ENCODE data around the gene DCD. TPM values are rescaled to one million over a fixed set of nuclear protein-coding genes. Genes with fewer than 3 reads are reported as not detected.

The DCD gene
- not detected in 2 replicates for total RNA-seq
- polyA plus RNA-seq, result not detected in 2 replicates
- polyA plus RNA-seq (2011; cell fraction: cytosol; rRNA removed), result not detected in 2 replicates
- polyA plus RNA-seq (2011; cell fraction: nucleus; rRNA removed), result not detected in 2 replicates
- polyA plus RNA-seq (2012), result not detected in 2 replicates
- polyA minus RNA-seq, result not detected in 2 replicates
- polyA minus RNA-seq (2011; cell fraction: cytosol; rRNA and poly(A)+ RNA removed), result not detected
- polyA minus RNA-seq (2011; cell fraction: nucleus; rRNA and poly(A)+ RNA removed), result not detected in 2 replicates
- Bru-seq, nascent RNA, result not detected
- BruChase-seq, experiment 1, labeled RNA remaining after a 6-hour chase, result not detected
- BruChase-seq, experiment 2, labeled RNA remaining after a 2-hour chase, result not detected
- long read RNA-seq, result 0 reads

GRCh38 chr12:54648265-54648664 is at the start of gene DCD:
DCD (minus strand) TSS chr12:54648365; CDS start chr12:54648303, 62 bp downstream.
- no peak within 1 kb of the TSS for H2AFZ ChIP-seq (ENCODE audit: low read depth, low read length)
- FAIRE-seq, result no peak
- H3K27me3 ChIP-seq (ENCODE audit: control insufficient read depth in 2 of 2, insufficient read depth in 2 of 2, low read length in 2 of 2), result peaks cover 0 to 2% of the 10 kb centered on the region in 2 experiments
- H3K4me2 ChIP-seq (ENCODE audit: insufficient read depth, low read length), result no peak within 1 kb of the TSS
- H3K9me1 ChIP-seq (replicated peaks; ENCODE audit: control insufficient read depth, extremely low read depth, insufficient read depth, low read length), result no peaks in the 10 kb centered on the region
- no peak for TF ChIP-seq JUN (IDR thresholded peaks at IDR 0.05; ENCODE audit: borderline replicate concordance, insufficient read depth, insufficient read length, low read depth)
- TF ChIP-seq POLR2A (IDR thresholded peaks at IDR 0.05; ENCODE audit: low read depth, low read length), result no peak
- CTCF ChIA-PET, result interaction anchor here (1.7 kb wide), 1 partner anchor 10 kb away, joined by 7 read pairs; no protein-coding TSS in a partner anchor
- no peaks in the 10 kb centered on the region for H3K9me3 ChIP-seq (replicated peaks; ENCODE audit: control insufficient read depth, insufficient read depth, low read length)
- no peak for DNase-seq (ENCODE audit: low read depth, low spot score)
- no peak within 1 kb of the TSS for H3K4me3 ChIP-seq (replicated peaks in 1 of 3; ENCODE audit: insufficient read depth in 1 of 3, low read depth in 1 of 3, low read length in 3 of 3)
- H3K4me1 ChIP-seq (ENCODE audit: control insufficient read depth, extremely low read depth, insufficient read depth, low read length), result no peaks in the 10 kb centered on the region
- dilution Hi-C loops (cut with MboI; ENCODE audit: extremely low pct_ligation_motif_present, low sequenced_read_pairs) (no loop called here), intact Hi-C loops (cut with micrococcal nuclease) (no loop called here)
- BruUV-seq (replicated peaks), result no TSS peak
- H3K36me3 ChIP-seq (ENCODE audit: control insufficient read depth in 2 of 2, extremely low read depth in 1 of 2, insufficient read depth in 2 of 2, low read length in 2 of 2), result no peaks in the 10 kb centered on the region
- H3K79me2 ChIP-seq (ENCODE audit: control insufficient read depth, insufficient read depth, low read length), result no peaks in the 10 kb centered on the region
- POLR2A ChIA-PET, result no interaction called here
- H3K27ac ChIP-seq (ENCODE audit: insufficient read depth, low read depth, low read length), result no peak within 1 kb of the TSS
- no peak within 1 kb of the TSS for H3K9ac ChIP-seq (replicated peaks; ENCODE audit: extremely low read depth, insufficient read depth, low read length)
- H4K20me1 ChIP-seq (replicated peaks; ENCODE audit: control insufficient read depth, extremely low read depth, insufficient read depth, low read length), result no peaks in the 10 kb centered on the region

- H3K4me3 ChIP-seq (replicated peaks in 1 of 3; ENCODE audit: insufficient read depth in 1 of 3, low read depth in 1 of 3, low read length in 3 of 3), result no peak overlapping the region
- no TSS peak for BruUV-seq (replicated peaks)
- H3K79me2 ChIP-seq (ENCODE audit: control insufficient read depth, insufficient read depth, low read length), result no peaks in the 10 kb centered on the region
- H2AFZ ChIP-seq (ENCODE audit: low read depth, low read length), result no peak overlapping the region
- intact Hi-C loops (cut with micrococcal nuclease) (no loop called here), dilution Hi-C loops (cut with MboI; ENCODE audit: extremely low pct_ligation_motif_present, low sequenced_read_pairs) (no loop called here)
- H3K36me3 ChIP-seq (ENCODE audit: control insufficient read depth in 2 of 2, extremely low read depth in 1 of 2, insufficient read depth in 2 of 2, low read length in 2 of 2), result no peaks in the 10 kb centered on the region
- peaks cover 7 to 8% of the 10 kb centered on the region in 2 experiments for H3K27me3 ChIP-seq (ENCODE audit: control insufficient read depth in 2 of 2, insufficient read depth in 2 of 2, low read length in 2 of 2)
- no peak overlapping the region for H3K27ac ChIP-seq (ENCODE audit: insufficient read depth, low read depth, low read length)
- H3K4me1 ChIP-seq (ENCODE audit: control insufficient read depth, extremely low read depth, insufficient read depth, low read length), result no peaks in the 10 kb centered on the region
- no peak for TF ChIP-seq MYC (IDR thresholded peaks at IDR 0.05; ENCODE audit: low read depth, low read length)
- TF ChIP-seq POLR2AphosphoS5 (IDR thresholded peaks at IDR 0.05; ENCODE audit: insufficient read depth, low read depth, low read length), result no peak
- DNase-seq (ENCODE audit: low read depth, low spot score) (no peak), FAIRE-seq (no peak)
- ChIA-PET CTCF (no interaction called here), POLR2A (no interaction called here)
- H3K4me2 ChIP-seq (ENCODE audit: insufficient read depth, low read length), result no peak overlapping the region
- no peaks in the 10 kb centered on the region for H3K9me3 ChIP-seq (replicated peaks; ENCODE audit: control insufficient read depth, insufficient read depth, low read length)
- H3K9me1 ChIP-seq (replicated peaks; ENCODE audit: control insufficient read depth, extremely low read depth, insufficient read depth, low read length), result no peaks in the 10 kb centered on the region
- no peak overlapping the region for H3K9ac ChIP-seq (replicated peaks; ENCODE audit: extremely low read depth, insufficient read depth, low read length)
- H4K20me1 ChIP-seq (replicated peaks; ENCODE audit: control insufficient read depth, extremely low read depth, insufficient read depth, low read length), result no peaks in the 10 kb centered on the region
Observed at GRCh38 chr12:54697851-54698250, 49.7 kb upstream of the DCD start.

All from endothelial cell of umbilical vein (primary cell).